Ecto neural progenitor cell (in vitro differentiated cells): ENCODE measurements around the gene SOX8.

Experiments
- DNase-seq: peaks from one replicate; pipeline ENCODE4 v3.0.0-alpha.2; 2018; ENCODE audit warnings: low spot score

SOX8 gene

GRCh38 chr16:988471-989353, 7.1 kb downstream of the SOX8 start:
- no peak for DNase-seq

- no peak for DNase-seq
Measured at GRCh38 chr16:989354-989814, 7.8 kb downstream of the SOX8 start.

GRCh38 chr16:990516-991291, 9.1 kb downstream of the SOX8 start:
- no peak for DNase-seq

DNA sequence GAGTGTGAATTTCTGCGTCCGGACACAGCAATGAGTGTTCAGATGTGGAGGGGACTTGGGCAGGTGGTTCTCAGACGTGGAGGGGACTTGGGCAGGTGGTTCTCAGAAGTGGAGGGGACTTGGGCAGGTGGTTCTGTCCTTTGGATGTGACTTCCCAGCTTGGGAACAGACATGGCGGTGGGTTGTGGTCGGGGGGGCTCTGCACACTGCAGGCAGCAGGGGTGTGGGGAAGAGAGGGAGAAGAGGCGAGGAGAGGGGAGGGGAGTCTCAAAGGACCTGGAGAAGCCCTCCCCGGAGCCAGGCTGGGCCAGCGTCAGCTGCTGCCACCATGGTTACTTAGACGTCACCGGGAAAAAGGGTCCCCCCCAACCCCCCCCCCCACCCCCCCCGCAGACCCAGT, 9.8 kb downstream of the SOX8 start:
- no peak for DNase-seq

DNA sequence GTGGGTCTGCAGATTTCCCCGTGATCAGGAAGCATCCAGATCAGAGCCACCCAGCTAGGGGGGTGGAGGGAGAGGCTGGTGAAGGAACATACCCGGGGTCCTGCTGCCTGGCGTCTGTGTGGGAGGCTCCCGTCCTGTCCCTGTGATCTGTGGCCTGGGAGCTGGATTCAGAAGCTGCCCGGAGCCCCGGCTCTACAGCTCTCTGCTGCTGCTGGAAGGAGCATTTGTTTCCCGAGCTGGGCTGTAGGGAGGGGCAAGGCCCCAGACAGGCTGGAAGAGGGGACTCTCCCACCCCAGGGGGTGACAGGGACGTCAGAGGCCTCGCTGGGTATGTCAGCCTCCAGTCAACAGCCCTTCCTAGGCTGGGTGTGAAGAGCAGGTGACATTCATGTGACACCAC, 10.2 kb downstream of the SOX8 start:
- DNase-seq, result no peak

GRCh38 chr16:993731-994130, 12.2 kb downstream of the SOX8 start:
- DNase-seq, result no peak

DNA sequence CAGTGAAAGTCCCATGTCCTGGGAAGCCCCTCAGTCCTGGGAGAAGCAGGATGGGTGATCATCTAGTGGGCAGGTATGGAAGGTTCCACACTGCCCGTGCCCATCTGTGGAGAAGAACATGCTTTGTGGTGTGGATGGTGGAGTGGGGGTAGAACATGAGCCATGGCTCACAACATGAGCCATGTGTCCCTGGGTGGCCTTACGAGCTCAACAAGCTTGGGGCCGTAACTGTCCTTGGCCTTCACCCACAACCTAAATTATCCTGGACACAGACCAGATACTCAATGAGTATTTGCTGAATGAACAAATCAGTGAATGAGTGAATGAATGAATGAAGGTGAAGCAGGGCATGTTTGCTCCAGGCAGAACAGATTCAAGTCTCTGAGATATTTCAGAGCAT, 13.5 kb downstream of the SOX8 start:
- no peak for DNase-seq

DNA sequence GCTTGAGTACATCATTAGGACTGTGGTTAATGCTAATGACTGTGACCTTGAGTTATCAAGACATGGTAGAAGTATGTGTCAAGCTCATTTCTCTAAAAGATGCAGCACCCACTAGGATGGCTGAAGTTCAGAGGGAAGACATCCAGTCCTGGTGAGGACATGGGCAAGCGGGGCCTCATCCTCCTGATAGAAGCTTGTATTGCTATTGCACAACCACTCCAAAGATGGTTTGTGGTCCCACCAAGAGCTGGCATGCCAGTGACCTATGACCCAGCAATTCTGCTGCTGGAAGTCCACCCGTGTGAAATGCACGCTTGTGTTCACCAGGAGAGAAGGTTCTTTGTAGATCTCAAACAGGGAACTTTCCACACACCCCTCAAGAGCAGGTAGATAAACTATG, 14.2 kb downstream of the SOX8 start:
- DNase-seq, result no peak

DNA sequence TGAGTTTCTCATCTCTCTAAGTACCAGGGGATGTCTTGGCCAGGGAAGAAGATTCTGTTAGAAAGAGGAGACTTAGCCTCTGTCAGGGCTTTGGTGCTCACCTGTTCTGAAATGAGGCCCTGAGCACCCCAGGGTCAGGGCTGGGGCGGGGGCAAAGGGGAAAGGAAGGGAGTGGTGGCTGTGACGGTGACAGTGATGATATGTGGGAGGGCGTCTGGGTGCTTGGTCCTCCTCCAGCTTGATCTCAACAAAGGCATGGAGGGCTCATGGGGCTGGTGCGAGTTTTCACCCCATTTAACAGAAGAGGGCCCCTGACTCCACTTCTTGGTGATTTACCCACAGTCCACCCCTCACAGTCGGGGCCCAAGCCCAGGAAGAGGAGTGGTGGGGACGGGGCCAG, 15.1 kb downstream of the SOX8 start:
- DNase-seq, result no peak

- DNase-seq, result peak; percentile 73
Measured at GRCh38 chr16:997440-998051, 16.0 kb downstream of the SOX8 start.

GRCh38 chr16:998211-998610, 16.6 kb downstream of the SOX8 start:
- DNase-seq, result no peak

- DNase-seq, result no peak
Measured at GRCh38 chr16:998615-999014, 17.0 kb downstream of the SOX8 start.

DNA sequence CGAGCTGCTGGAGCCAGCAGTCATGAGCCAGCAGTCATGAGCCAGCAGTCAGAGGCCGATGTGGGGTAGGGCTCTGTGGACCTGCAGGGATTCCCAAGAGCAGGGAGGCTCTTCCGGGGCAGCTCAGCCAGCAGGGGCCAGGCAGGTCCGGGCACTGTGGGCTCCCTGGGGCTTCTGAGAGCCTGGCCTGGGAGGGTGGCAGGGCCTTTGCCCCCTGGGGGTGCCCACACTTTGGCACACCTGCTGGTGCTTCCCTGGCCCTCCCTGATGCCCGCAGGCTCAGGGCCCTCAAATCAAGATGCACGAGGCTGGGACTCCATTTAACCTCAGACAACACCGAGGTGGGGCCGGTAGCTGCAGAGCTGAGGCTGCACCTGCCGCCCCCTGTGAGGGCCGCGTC, 18.1 kb downstream of the SOX8 start:
- no peak for DNase-seq

GRCh38 chr16:1000608-1001007, 19.0 kb downstream of the SOX8 start:
- DNase-seq, result no peak

DNA sequence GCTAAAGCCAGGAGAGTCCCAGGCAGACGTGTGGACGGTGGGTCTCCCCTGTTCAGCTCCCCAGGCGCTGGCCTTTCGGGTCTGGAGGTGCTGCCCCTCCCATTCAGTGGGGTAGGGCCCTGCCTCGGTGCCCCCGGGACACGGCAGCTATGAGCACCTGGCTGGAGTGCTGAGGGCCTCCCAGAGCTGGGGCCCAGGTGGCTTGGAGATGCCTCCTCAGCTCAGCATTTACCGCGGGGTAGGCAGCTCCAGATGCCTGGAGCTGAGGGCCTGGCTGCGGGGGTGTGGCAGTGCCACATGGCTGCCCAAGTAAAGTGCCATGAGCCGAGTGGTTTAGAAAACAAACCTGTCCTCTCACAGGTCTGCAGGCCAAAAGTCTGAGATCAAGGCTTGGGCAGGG, 19.5 kb downstream of the SOX8 start:
- DNase-seq, result no peak

- DNase-seq, result no peak
Measured at GRCh38 chr16:1002399-1003166, 21.0 kb downstream of the SOX8 start.

DNA sequence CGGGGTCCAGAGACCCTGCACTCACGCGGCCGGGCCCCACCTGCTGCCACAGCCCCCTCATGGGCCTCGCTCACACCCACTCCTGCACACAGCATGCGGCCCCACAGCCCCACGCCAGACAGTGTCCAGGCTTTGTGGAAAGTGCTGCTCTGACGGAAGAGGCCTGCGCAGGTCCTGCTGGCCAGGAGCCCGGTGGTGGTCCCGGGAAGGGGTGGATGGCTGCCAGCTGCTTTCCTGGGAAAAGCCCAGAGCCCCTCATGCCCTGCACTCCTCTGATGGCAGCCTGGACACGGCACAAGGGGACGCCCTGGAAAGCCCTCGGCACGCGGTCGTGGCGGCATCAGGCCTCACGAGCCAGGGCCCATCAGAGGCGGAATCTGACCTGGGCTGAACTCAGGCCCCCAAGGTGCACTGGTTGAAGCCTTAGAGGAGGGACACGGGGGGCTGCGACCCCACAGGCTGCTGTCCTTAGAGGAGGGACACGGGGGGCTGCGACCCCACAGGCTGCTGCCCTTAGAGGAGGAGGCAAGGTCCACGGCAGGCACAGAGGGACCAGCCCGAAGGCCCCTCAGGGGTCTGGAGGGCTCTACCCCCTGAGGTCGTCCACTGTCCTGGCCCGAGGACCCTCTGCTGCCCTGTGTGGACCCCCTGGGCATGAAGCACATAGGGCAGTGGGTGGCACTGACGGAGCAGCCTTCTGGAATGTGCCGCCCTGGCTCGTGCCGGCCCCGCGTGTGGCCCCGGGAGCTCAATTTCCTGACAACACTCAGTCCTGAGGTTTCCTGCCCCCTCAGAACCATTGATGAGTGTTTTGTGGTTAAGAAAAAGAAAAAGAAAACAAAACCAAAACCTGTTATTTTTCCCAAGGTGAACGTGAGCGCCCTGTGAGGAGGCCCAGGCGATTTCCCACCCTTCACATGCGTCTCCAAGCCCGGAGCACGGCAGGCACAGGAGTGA, 22.1 kb downstream of the SOX8 start:
- no peak for DNase-seq

GRCh38 chr16:1005286-1005685, 23.7 kb downstream of the SOX8 start:
- DNase-seq, result no peak

- no peak for DNase-seq
Measured at GRCh38 chr16:1006781-1007180, 25.2 kb downstream of the SOX8 start.

DNA sequence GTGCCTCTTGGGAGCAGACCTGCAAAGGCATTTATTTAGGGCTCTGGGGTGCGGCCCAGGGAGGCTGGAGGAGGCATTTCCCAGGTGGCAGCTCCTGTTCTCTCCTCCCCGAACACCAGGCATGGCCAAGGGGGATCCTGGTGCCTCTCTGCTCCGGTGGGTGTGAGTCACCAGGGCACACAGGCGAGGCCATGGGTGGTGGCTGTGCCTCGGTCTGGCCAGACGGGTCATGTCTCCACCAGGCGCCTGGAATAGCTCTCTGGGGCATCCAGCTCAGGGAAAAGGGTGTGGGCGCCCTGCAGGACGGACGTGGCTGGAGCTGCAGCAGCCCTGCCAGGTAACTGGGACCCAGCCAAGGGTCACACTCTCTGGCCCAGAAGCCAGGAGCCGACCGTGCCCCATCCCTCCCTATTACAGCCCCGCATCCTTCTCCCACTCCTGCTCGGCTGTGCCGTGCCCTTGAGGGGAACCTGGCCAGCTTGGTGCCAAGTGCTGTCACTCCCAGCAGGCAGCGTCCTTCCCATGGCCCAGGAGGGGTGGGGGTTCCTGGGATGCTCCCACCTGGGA, 25.8 kb downstream of the SOX8 start:
- no peak for DNase-seq

- DNase-seq, result no peak
Measured at GRCh38 chr16:1008085-1008484, 26.5 kb downstream of the SOX8 start.
